ENCODE measurements around the gene SLC16A12.
"Not testable (repeated sequence)": the region's sequence is repeated elsewhere in the genome, so short reads cannot be mapped to it uniquely, and the experiment has no call there.

Gene SLC16A12

DNA sequence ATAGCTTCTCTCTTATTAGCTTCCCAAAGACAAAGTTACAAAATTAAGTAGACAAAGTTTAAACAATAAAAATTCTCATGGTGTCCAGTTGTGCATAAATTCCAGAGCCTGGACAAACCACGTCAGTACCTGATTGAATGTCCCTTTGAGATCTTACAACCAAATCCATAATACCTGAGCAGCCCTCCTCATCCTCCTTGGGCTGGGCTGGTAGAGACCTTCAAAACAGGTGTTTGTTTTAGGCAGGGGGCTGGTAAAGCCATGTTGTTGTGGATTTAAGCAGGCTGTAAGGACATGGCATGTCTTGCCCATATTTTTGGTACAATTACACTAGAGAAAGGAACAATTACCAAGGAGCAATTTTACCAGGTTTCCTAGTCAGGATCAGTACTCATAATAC is 118.9 kb downstream of the SLC16A12 start:
- H3K27ac ChIP-seq, result no peak overlapping the region
- TF ChIP-seq ZFX (IDR thresholded peaks at IDR 0.05), result no peak
- TF ChIP-seq, protein P1, sequence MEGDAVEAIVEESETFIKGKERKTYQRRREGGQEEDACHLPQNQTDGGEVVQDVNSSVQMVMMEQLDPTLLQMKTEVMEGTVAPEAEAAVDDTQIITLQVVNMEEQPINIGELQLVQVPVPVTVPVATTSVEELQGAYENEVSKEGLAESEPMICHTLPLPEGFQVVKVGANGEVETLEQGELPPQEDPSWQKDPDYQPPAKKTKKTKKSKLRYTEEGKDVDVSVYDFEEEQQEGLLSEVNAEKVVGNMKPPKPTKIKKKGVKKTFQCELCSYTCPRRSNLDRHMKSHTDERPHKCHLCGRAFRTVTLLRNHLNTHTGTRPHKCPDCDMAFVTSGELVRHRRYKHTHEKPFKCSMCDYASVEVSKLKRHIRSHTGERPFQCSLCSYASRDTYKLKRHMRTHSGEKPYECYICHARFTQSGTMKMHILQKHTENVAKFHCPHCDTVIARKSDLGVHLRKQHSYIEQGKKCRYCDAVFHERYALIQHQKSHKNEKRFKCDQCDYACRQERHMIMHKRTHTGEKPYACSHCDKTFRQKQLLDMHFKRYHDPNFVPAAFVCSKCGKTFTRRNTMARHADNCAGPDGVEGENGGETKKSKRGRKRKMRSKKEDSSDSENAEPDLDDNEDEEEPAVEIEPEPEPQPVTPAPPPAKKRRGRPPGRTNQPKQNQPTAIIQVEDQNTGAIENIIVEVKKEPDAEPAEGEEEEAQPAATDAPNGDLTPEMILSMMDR (conservative IDR thresholded peaks at IDR 0.05), result no peak

- peak overlapping the region; percentile 38 for H3K27ac ChIP-seq
- TF ChIP-seq, protein P1 (conservative IDR thresholded peaks at IDR 0.05), result no peak
- peak; percentile 24; the same call in 1 of the 2 replicates for TF ChIP-seq ZFX (IDR thresholded peaks at IDR 0.05)
These were observed 120.2 kb downstream of the SLC16A12 start for GRCh38 chr10:89414879-89415821.

- TF ChIP-seq, protein P1 (conservative IDR thresholded peaks at IDR 0.05), result no peak
- TF ChIP-seq ZFX (IDR thresholded peaks at IDR 0.05), result peak; percentile 55
- H3K27ac ChIP-seq, result peak within 1 kb of the TSS; percentile 38
These were observed 121.1 kb downstream of the SLC16A12 start, which contains the start of gene IFIT5 for GRCh38 chr10:89414146-89414878. Gene IFIT5, plus strand, starts transcription at chr10:89414568. Its CDS starts 231 bp downstream, at chr10:89414799.

DNA sequence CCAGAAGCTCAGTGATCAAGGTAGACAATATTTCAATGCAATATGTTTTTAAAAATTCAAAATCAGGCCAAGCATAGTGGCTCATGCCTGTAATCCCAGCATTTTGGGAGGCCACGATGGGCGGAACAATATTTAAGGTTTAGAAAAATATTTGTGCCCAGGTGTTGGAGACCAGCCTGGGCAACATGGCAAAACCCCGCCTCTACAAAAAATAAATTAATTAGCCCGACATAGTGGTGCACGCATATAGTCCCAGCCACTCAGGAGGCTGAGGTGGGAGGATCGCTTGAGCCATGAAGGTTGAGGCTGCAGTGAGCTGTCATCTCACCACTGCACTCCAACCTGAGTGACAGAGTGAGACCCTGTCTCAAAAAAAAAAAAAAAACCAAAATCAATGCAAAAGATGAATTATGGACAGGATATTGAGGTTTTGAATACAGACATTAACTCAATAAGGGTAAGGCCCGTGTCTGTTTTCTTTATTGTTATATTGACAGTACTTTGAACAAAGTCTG is 121.9 kb downstream of the SLC16A12 start:
- no peak overlapping the region for H3K27ac ChIP-seq
- TF ChIP-seq, protein P1 (conservative IDR thresholded peaks at IDR 0.05), result no peak
- TF ChIP-seq ZFX (IDR thresholded peaks at IDR 0.05), result no peak

DNA sequence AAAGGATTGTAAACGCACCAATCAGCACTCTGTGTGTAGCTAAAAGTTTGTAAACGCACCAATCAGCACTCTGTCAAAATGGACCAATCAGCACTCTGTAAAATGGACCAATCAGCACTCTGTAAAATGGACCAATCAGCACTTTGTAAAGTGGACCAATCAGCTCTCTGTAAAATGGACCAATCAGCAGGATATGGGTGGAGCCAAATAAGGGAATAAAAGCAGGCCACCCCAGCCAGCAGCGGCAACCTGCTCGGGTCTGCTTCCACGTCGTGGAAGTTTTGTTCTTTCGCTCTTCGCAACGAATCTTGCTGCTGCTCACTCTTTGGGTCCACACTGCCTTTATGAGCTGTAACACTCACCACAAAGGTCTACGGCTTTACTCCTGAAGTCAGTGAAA is 123.1 kb downstream of the SLC16A12 start:
- not testable (repeated sequence) for H3K27ac ChIP-seq

- not testable (repeated sequence) for H3K27ac ChIP-seq
These were observed 124.3 kb downstream of the SLC16A12 start for GRCh38 chr10:89411135-89411534.

DNA sequence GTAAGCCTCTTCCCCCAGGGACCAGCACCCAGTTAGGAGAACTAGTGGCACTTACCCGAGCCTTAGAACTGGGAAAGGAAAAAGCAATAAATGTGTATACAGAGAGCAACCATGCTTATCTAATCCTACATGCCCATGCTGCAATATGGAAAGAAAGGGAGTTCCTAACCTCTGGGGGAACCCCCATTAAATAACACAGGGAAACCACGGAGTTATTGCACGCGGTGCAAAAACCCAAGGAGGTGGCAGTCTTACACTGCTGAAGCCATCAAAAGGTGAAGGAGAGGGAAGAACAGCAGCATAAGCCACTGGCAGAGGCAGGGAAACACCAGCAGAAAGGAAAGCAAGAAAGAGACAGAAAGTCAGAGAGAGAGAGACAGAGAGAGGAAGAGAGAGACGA is 124.8 kb downstream of the SLC16A12 start:
- not testable (repeated sequence) for H3K27ac ChIP-seq

- not testable (repeated sequence) for H3K27ac ChIP-seq
These were observed 126.1 kb downstream of the SLC16A12 start for GRCh38 chr10:89409282-89409681.

GRCh38 chr10:89407792-89408191 is 127.6 kb downstream of the SLC16A12 start:
- H3K27ac ChIP-seq, result not testable (repeated sequence)

DNA sequence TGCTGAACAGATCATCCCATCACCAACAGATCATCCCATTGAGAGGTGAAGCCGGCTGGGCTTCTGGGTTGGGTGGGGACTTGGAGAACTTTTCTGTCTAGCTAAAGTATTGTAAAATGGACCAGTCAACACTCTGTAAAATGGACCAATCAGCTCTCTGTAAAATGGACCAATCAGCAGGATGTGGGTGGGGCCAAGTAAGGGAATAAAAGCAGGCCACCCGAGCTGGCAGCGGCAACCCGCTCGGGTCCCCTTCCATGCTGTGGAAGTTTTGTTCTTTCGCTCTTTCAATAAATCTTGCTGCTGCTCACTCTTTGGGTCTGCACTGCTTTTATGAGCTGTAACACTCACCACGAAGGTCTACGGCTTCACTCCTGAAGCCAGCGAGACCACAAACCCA is 129.2 kb downstream of the SLC16A12 start:
- H3K27ac ChIP-seq, result not testable (repeated sequence)

Measured in C4-2B (cell line).